HepG2 (cell line): ENCODE data around the gene ZWILCH. TPM values are rescaled to one million over a fixed set of nuclear protein-coding genes. Genes with fewer than 3 reads are reported as not detected.

Experiments used
- ATAC-seq: fragments of 200-7000 bp; cut with Tn5 transposase; 3 replicates; pipeline ENCODE4 v1.9.1; 2020; ENCODE audit warnings: mild to moderate bottlenecking, moderate library complexity
- BruUV-seq: library from RNA; stranded (reverse); fragments of 400-500 nt; replicated peaks from 2 replicates; lab custom pipeline; 2021; lab: Mats Ljungman, UMichigan
- CTCF ChIA-PET: fragments of 300-600 bp; formaldehyde crosslinking; extraction: SDS; loops from one replicate; lab custom pipeline; 2021; ENCODE audit warnings: low total read pairs, inconsistent platforms, low intra/inter-chr PET ratio; lab: Yijun Ruan, JAX
- POLR2A ChIA-PET: fragments of 350-600 bp; sonication (Branson Sonifier 250); formaldehyde crosslinking; loops from one replicate; lab custom pipeline; 2020; ENCODE audit warnings: antibody characterized with exemption, inconsistent platforms; lab: Yijun Ruan, JAX
- DNase-seq: peaks from one replicate; pipeline ENCODE4 v3.0.0-alpha.2; 2015; ENCODE audit warnings: low spot score
- FAIRE-seq: peaks from 3 replicates; lab custom pipeline; 2011; peaks lifted over from hg19 to GRCh38; lab: Jason Lieb, UNC
- H2AFZ ChIP-seq: one replicate; pipeline ENCODE4 v1.6.1; 2011; ENCODE audit warnings: low read length, inconsistent platforms
- H3K27ac ChIP-seq: fragments of 300-600 bp; 3 replicates; pipeline ENCODE4 v1.8.0; 2011; ENCODE audit warnings: mixed run types, mild to moderate bottlenecking, mixed read lengths, low read length, inconsistent platforms; ENCODE audit not compliant: insufficient read depth; ENCODE audit errors: extremely low read length
- H3K27me3 ChIP-seq, 2 experiments: fragments of 200-600 bp in 1 of 2; 2 replicates in 1 of 2; 3 replicates in 1 of 2; pipeline versions ENCODE4 v1.6.0 to v1.8.0; 2011; ENCODE audit warnings: low read length in 2 of 2, mild to moderate bottlenecking in 2 of 2, moderate library complexity in 2 of 2, inconsistent platforms in 1 of 2; ENCODE audit not compliant: insufficient read depth in 2 of 2, control insufficient read depth in 1 of 2
- H3K36me3 ChIP-seq, 2 experiments: fragments of 200-600 bp in 1 of 2; replicated peaks in 1 of 2; 2 replicates in 1 of 2; 3 replicates in 1 of 2; pipeline versions ENCODE4 v1.5.1 to v1.8.0; 2011; ENCODE audit warnings: low read length in 2 of 2, inconsistent platforms in 1 of 2; ENCODE audit not compliant: insufficient read depth in 2 of 2, control insufficient read depth in 1 of 2
- H3K4me1 ChIP-seq: 2 replicates; pipeline ENCODE4 v1.5.1; 2012; ENCODE audit warnings: low read length, inconsistent platforms; ENCODE audit not compliant: insufficient read depth
- H3K4me2 ChIP-seq: 2 replicates; pipeline ENCODE4 v1.6.0; 2011; ENCODE audit warnings: low read depth, low read length, inconsistent platforms
- H3K4me3 ChIP-seq, 3 experiments: fragments of 200-600 bp in 1 of 3; sonication (generic), shearing (Covaris generic) in 1 of 3; replicated peaks in 1 of 3; 2 replicates each; pipeline ENCODE4 v1.5.1; 2011 to 2016; ENCODE audit warnings: low read length in 3 of 3, inconsistent platforms in 2 of 3, low read depth in 2 of 3, mild to moderate bottlenecking in 2 of 3, control low read depth in 1 of 3, mixed read lengths in 1 of 3; ENCODE audit not compliant: insufficient read depth in 1 of 3
- H3K79me2 ChIP-seq: one replicate; pipeline ENCODE4 v1.6.1; 2011; ENCODE audit warnings: low read length, inconsistent platforms; ENCODE audit not compliant: insufficient read depth
- H3K9ac ChIP-seq: 2 replicates; pipeline ENCODE4 v1.6.0; 2011; ENCODE audit warnings: mild to moderate bottlenecking, low read depth, low read length, inconsistent platforms; ENCODE audit not compliant: insufficient read depth
- H3K9me3 ChIP-seq: 2 replicates; pipeline ENCODE4 v1.5.1; 2012; ENCODE audit warnings: mild to moderate bottlenecking, low read length
- H4K20me1 ChIP-seq: 2 replicates; pipeline ENCODE4 v1.6.0; 2011; ENCODE audit warnings: inconsistent platforms, mild to moderate bottlenecking, low read length, moderate library complexity; ENCODE audit not compliant: insufficient read depth
- BORCS8-MEF2B ChIP-seq: sonication (generic); formaldehyde crosslinking; IDR thresholded peaks from 2 replicates; pipeline ENCODE4 v1.8.0; 2022; ENCODE audit warnings: mild to moderate bottlenecking, missing genetic modification reagents
- BRCA1 ChIP-seq: sonication (generic); formaldehyde crosslinking; IDR thresholded peaks from 2 replicates; pipeline ENCODE4 v1.4.0; 2020; ENCODE audit warnings: missing genetic modification reagents
- HMG20A ChIP-seq: IDR thresholded peaks from 2 replicates; pipeline ENCODE4 v1.6.1; 2016; ENCODE audit warnings: borderline replicate concordance
- NCOA5 ChIP-seq: sonication (generic); formaldehyde crosslinking; IDR thresholded peaks from 2 replicates; pipeline ENCODE4 v1.4.0; 2020; ENCODE audit warnings: missing genetic modification reagents
- PAF1 ChIP-seq: IDR thresholded peaks from 2 replicates; pipeline ENCODE4 v1.6.1; 2016; ENCODE audit warnings: missing genetic modification reagents, missing compliant biosample characterization
- PCBP2 ChIP-seq: fragments of 200-400 bp; formaldehyde crosslinking; optimal IDR thresholded peaks from 2 replicates; pipeline ENCODE3; 2018; ENCODE audit warnings: low read length, low read depth; ENCODE audit not compliant: poor library complexity, severe bottlenecking
- ZNF235 ChIP-seq: sonication (generic); formaldehyde crosslinking; IDR thresholded peaks from 2 replicates; pipeline ENCODE4 v1.8.1; 2023; ENCODE audit warnings: mild to moderate bottlenecking, missing genetic modification reagents, borderline replicate concordance
- ZNF605 ChIP-seq: sonication (generic); formaldehyde crosslinking; IDR thresholded peaks from 2 replicates; pipeline ENCODE4 v1.8.0; 2022; ENCODE audit warnings: mild to moderate bottlenecking, missing genetic modification reagents
- WGBS: methylation state at CpG from one replicate; pipeline ENCODE4 v1.1.6; 2017; ENCODE audit warnings: low lambda C conversion rate; 5-methylcytosine and 5-hydroxymethylcytosine counted together
- in situ Hi-C: cut with HindIII; loops from 2 replicates; pipeline ENCODE4 v1.10.0; 2017; ENCODE audit warnings: low pct_unique_long_range_greater_than_20kb; ENCODE audit not compliant: extremely low pct_ligation_motif_present
- intact Hi-C: fragments of 100-400 bp; cut with micrococcal nuclease; formaldehyde crosslinking; loops from one replicate; pipeline ENCODE4 v1.10.0; 2022; ENCODE audit not compliant: unreplicated experiment
- polyA plus RNA-seq, 8 experiments: library from polyadenylated mRNA; depleted of rRNA in 3 of 8; stranded (reverse) in 7 of 8; unstranded in 1 of 8; fragments of >200 nt; fragmentation: Illumina TruSeq in 4 of 8; extraction: Trizol in 4 of 8; gene quantifications; 2 replicates each; pipeline versions ENCODE4 v1.2.1 to v1.2.3, GENCODE V29; 2011 to 2016; ENCODE audit warnings: low read depth in 4 of 8, missing spikeins in 1 of 8, mixed read lengths in 1 of 8; ENCODE audit not compliant: insufficient read depth in 1 of 8
- total RNA-seq, 5 experiments: library from RNA; depleted of rRNA; stranded (reverse); fragments of >200 nt; fragmentation: Illumina TruSeq; extraction: Trizol; gene quantifications; 2 replicates each; pipeline ENCODE4 v1.2.3, GENCODE V29; 2016; ENCODE audit warnings: low read depth in 1 of 5

The ZWILCH gene
- total and polyA plus RNA-seq, 2 of the 13 experiments (the other 11 are each of a cell fraction or from before 2014, with no cell fraction given), result 9.5 to 27.8 TPM

DNA sequence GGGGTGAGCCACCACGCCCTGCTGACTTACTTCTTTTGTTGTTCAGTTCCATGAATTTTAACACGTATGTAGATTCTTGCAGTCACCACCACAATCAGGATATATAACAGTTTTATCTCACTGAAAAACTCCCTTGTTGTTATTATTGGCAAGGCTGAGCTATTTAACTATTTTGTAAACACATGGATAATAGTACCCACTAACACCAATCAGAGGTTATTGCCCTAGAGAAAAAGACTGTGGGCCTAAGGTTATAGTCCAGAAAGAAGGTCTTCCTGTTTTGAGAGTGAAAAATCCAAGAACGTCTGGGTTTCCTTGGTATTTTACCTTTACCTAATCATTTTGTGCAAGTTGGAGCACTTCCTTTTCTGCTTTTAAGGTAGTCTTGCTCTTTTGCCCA is 9.5 kb downstream of the ZWILCH start:
- DNase-seq (no peak), FAIRE-seq (no peak), ATAC-seq (no peak)
- Histone ChIP-seq H3K4me1 (no peaks in the 10 kb centered on the region), H3K27me3 (no peaks in the 10 kb centered on the region), H3K4me3 (no peak overlapping the region), H3K9me3 (no peaks in the 10 kb centered on the region), H3K4me2 (no peak overlapping the region), H3K79me2 (no peaks in the 10 kb centered on the region), H3K27ac (no peak overlapping the region), H4K20me1 (no peaks in the 10 kb centered on the region), H3K36me3 (peaks cover 5 to 24% of the 10 kb centered on the region in 2 experiments; a peak in 4 of 5 replicates)
- ChIA-PET POLR2A (no interaction called here), CTCF (no interaction called here)
- WGBS, result 95% methylated on average over 3 of the region's 3 CpGs
- BruUV-seq, result no TSS peak
- in situ Hi-C loops, result no loop called here
- TF ChIP-seq PCBP2, result no peak
- no peak for TF ChIP-seq ZNF605 (CRISPR knock-in tag)
- TF ChIP-seq, all 625 proteins: peak for 0
- no peak overlapping the region for H3K9ac ChIP-seq
- no peak overlapping the region for H2AFZ ChIP-seq
- intact Hi-C loops, result no loop called here

- POLR2A ChIA-PET, result no interaction called here
Measured at GRCh38 chr15:66515901-66516322, 10.8 kb downstream of the ZWILCH start.

More at GRCh38 chr15:66515901-66516322, 10.8 kb downstream of the ZWILCH start:
- Histone ChIP-seq H3K9ac (no peak overlapping the region), H2AFZ (no peak overlapping the region), H3K27ac (no peak overlapping the region), H3K4me1 (no peaks in the 10 kb centered on the region), H4K20me1 (no peaks in the 10 kb centered on the region), H3K27me3 (no peaks in the 10 kb centered on the region), H3K4me3 (no peak overlapping the region), H3K4me2 (no peak overlapping the region), H3K79me2 (no peaks in the 10 kb centered on the region), H3K36me3 (peaks cover 5 to 26% of the 10 kb centered on the region in 2 experiments; a peak in 4 of 5 replicates), H3K9me3 (no peaks in the 10 kb centered on the region)
- in situ Hi-C loops, result no loop called here
- ATAC-seq, result no peak
- TF ChIP-seq NCOA5 (CRISPR knock-in tag) (no peak), HMG20A (CRISPR knock-in tag) (no peak), BORCS8-MEF2B (no peak), BRCA1 (no peak), ZNF235 (CRISPR knock-in tag) (no peak), PAF1 (CRISPR knock-in tag) (no peak)
- DNase-seq, result no peak
- FAIRE-seq, result no peak
- CTCF ChIA-PET, result no interaction called here
- BruUV-seq, result no TSS peak
- intact Hi-C loops, result no loop called here
- 100% methylated on average over 2 of the region's 2 CpGs for WGBS
